ENCODE data around the gene RASSF5.
A peak's percentile ranks its signal among the peaks of the same experiment; 100 is the strongest.

The RASSF5 gene

DNA sequence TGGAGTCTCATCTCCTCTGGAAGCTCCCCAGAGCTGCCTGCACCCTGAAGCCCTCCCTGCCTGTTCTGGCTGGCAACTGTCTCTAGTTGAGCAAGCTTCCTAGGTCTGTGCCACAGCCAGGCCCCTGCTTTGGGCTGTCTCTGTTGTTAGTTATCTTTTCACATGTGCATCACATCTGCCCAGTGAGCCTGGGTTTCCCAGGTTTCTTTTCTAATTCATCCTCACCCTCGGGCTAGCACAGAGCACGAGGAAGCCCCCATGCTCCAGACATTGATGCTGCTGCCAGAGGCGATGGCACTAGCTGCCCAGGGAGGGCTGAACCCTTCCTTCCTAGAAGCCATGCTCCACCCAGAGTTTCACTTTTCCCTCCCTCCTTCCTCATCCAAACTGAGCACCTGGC lies 27.2 kb downstream of the RASSF5 start:
- no peak for DNase-seq (ENCODE audit: low read depth in 2 of 2)
- TF ChIP-seq, protein P1, sequence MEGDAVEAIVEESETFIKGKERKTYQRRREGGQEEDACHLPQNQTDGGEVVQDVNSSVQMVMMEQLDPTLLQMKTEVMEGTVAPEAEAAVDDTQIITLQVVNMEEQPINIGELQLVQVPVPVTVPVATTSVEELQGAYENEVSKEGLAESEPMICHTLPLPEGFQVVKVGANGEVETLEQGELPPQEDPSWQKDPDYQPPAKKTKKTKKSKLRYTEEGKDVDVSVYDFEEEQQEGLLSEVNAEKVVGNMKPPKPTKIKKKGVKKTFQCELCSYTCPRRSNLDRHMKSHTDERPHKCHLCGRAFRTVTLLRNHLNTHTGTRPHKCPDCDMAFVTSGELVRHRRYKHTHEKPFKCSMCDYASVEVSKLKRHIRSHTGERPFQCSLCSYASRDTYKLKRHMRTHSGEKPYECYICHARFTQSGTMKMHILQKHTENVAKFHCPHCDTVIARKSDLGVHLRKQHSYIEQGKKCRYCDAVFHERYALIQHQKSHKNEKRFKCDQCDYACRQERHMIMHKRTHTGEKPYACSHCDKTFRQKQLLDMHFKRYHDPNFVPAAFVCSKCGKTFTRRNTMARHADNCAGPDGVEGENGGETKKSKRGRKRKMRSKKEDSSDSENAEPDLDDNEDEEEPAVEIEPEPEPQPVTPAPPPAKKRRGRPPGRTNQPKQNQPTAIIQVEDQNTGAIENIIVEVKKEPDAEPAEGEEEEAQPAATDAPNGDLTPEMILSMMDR (IDR thresholded peaks at IDR 0.05; ENCODE audit: low read depth, low read length): no peak
- H3K4me3 ChIP-seq (replicated peaks in 1 of 2; ENCODE audit: low read depth in 2 of 2, low read length in 2 of 2): no peak overlapping the region

DNA sequence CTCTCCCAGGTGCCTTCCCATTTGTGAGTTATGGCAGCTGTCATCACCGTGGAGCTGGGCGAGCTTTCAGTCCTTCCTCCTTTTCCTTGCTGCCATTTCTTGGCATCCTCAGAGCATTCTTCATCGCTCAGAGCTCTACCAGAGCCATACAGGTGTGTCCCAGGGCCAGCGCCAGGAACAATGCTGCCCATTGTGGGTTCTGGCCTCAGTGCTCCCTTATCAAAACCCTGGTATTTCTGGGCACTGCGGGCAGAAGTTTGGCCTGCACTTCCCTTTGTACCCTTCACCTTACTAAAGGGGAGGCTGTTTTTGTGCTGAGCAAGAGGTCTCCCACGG lies 28.5 kb downstream of the RASSF5 start:
- TF ChIP-seq, protein P1 (IDR thresholded peaks at IDR 0.05; ENCODE audit: low read depth, low read length): no peak
- DNase-seq (ENCODE audit: low read depth in 2 of 2): no peak
- H3K4me3 ChIP-seq (replicated peaks in 1 of 2; ENCODE audit: low read depth in 2 of 2, low read length in 2 of 2): no peak overlapping the region

DNA sequence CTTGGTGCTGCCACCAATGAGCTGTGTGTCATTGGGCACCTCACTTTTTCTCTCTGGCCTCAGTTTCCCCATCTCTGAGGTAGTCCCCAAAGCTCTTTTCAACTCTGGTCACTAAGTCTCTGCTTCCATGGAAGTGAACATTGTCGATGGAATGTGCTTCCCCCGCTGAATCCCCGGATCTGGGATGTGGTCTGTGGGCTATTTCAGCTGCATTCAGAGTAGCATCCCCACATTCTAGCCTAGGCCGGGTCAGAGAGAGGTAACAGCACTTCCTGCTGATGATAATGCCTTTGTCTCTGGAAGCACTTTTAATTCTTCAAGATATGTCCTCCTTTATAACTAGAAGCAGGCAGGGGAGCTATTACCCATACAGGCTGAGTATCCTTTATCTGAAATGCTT lies 29.8 kb downstream of the RASSF5 start:
- TF ChIP-seq, protein P1 (IDR thresholded peaks at IDR 0.05; ENCODE audit: low read depth, low read length): no peak
- H3K4me3 ChIP-seq (replicated peaks in 1 of 2; ENCODE audit: low read depth in 2 of 2, low read length in 2 of 2): no peak overlapping the region
- no peak for DNase-seq (ENCODE audit: low read depth in 2 of 2)

DNA sequence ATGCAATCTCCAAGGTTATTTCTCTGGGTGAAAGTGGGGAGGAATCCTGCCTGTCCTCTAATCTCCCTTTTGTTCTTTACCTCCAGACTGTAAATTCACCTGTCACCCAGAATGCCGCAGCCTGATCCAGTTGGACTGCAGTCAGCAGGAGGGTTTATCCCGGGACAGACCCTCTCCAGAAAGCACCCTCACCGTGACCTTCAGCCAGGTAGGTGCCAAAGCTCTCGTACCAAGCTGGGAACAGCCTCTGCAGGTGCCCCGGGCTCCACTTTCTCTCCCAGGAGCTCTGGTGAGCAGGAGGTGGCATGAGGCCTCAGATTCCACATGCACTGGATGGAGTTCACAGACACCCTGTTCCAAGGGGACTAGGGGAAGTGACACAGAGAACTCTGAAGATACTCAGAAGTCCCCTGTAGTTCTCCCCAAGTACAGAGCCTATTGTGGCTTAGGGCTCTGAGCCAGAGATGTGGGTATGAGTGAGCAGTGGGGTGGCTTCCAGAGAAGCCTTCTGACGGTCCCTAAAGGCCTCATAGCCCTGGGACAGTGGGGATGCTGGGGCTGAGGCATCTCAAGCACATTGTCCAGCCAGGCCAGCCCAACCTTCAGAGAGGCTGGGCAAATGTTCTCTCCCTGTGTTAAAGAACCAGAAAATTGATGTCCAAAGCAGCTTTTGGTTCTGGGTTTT lies 30.9 kb downstream of the RASSF5 start:
- no peak for DNase-seq (ENCODE audit: low read depth in 2 of 2)
- TF ChIP-seq, protein P1 (IDR thresholded peaks at IDR 0.05; ENCODE audit: low read depth, low read length): no peak

DNA sequence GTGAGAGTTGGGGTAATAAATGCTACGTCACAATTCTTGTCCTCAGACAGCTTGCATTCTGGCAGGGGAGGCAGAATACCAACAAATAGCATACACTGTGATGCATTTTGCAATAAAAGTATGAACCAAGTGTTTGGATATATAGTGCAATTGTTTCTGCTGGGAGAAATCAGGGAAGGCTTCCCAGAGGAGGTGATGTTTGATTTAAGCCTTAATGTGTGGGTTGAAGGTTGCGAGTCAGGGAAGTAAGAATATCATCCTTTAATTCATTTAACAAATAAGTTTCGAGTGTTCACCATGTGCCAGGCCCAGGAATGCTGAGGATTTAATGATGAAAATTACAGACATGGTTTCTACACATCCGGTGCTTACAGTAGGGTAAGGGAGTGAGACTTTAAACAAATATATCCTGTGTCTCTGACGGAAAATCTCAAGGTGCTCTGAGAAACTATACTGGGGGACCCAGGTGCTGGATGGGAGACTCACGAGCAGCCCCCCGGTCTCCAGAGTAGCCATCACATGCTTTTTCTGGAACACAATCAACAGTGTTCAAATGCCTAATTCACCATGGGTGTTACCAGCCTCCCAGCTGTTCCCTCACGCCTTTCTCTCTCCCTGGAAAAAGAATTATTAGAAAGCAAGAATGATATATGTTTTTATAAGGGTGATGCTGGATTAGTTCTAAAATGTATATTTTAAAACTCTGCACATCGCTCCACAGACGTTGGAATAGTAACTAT lies 31.7 kb downstream of the RASSF5 start:
- H3K4me3 ChIP-seq (replicated peaks in 1 of 2; ENCODE audit: low read depth in 2 of 2, low read length in 2 of 2): no peak overlapping the region

More for the DNA sequence above, 30.9 kb downstream of the RASSF5 start:
- no peak overlapping the region for H3K4me3 ChIP-seq (replicated peaks in 1 of 2; ENCODE audit: low read depth in 2 of 2, low read length in 2 of 2)

DNA sequence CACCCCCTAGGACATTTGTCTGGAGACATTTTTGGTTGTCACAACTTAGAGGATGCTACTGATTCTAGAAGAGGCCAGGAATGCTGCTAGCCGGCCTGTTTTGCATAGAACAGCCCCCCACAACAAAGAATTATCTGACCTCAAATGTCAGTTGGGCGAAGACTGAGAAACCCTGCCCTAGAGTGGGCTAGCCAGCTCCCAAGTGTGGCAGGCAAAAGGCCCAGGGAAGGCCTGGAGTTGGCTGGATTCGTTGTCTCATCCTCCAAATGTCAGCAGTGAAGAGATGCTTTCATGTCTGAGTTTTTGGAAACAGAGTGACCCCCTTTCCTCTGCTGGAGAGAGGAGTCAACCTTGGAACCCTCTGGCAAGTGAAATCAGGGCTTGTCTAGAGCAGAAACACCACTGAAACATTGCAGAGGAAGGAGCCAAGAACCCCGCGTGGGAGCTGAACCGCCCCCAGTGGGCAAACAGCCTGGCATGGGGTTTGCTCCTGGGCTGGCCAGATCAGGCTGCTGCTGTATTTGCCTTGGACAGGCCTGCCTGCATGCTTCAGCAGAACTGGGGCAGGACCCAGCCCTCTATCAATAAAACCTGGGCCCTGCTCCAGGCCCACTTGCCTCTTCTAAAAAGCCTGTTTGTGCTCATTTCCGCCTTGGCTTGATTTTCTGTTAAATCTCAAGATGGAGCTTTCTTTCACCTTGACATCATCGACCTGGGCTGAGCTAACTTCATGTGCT lies 32.9 kb downstream of the RASSF5 start:
- peak in 1 of 2 donors; percentile 51 for DNase-seq (ENCODE audit: low read depth in 2 of 2)
- TF ChIP-seq, protein P1 (IDR thresholded peaks at IDR 0.05; ENCODE audit: low read depth, low read length): no peak
- no peak overlapping the region for H3K4me3 ChIP-seq (replicated peaks in 1 of 2; ENCODE audit: low read depth in 2 of 2, low read length in 2 of 2)

More for the DNA sequence above, 31.7 kb downstream of the RASSF5 start:
- no peak for DNase-seq (ENCODE audit: low read depth in 2 of 2)
- TF ChIP-seq, protein P1 (IDR thresholded peaks at IDR 0.05; ENCODE audit: low read depth, low read length): no peak
